ENCODE data around the gene MAFF. TPM values are rescaled to one million over a fixed set of nuclear protein-coding genes. Genes with fewer than 3 reads are reported as not detected.
"Not testable (repeated sequence)": the region's sequence is repeated elsewhere in the genome, so short reads cannot be mapped to it uniquely, and the experiment has no call there.

The MAFF gene
- 13.4 TPM for polyA plus RNA-seq (2012; ENCODE audit: insufficient read depth, insufficient read length, low read depth)

- peak within 1 kb of the TSS; percentile 75 for H3K4me3 ChIP-seq (ENCODE audit: low read depth, low read length)
- H3K36me3 ChIP-seq: no peaks in the 10 kb centered on the region
- DNase-seq: peak; percentile 97
- peaks cover 9% of the 10 kb centered on the region for H3K4me1 ChIP-seq
- TF ChIP-seq CTCF (IDR thresholded peaks at IDR 0.05; ENCODE audit: low read depth, low read length): no peak
- H3K27me3 ChIP-seq: no peaks in the 10 kb centered on the region
- H3K9me3 ChIP-seq: no peaks in the 10 kb centered on the region
Measured at GRCh38 chr22:38201711-38202436, at the start of gene MAFF. Gene MAFF, plus strand, starts transcription at chr22:38201994. Its CDS starts 11,860 bp downstream, at chr22:38213854.

GRCh38 chr22:38153821-38154562 lies 47.8 kb upstream of the MAFF start:
- Histone ChIP-seq H3K9me3 (no peaks in the 10 kb centered on the region), H3K36me3 (no peaks in the 10 kb centered on the region), H3K4me3 (ENCODE audit: low read depth, low read length) (no peak overlapping the region), H3K4me1 (no peaks in the 10 kb centered on the region), H3K27me3 (no peaks in the 10 kb centered on the region)
- DNase-seq: no peak
- no peak; the same call in 1 of the 2 replicates for TF ChIP-seq CTCF (IDR thresholded peaks at IDR 0.05; ENCODE audit: low read depth, low read length)

- H3K4me1 ChIP-seq; H3K27me3 ChIP-seq; DNase-seq; H3K36me3 ChIP-seq; H3K4me3 ChIP-seq (ENCODE audit: low read depth, low read length); H3K9me3 ChIP-seq: not testable (repeated sequence)
Measured at GRCh38 chr22:38154563-38154915, 47.3 kb upstream of the MAFF start.

- TF ChIP-seq CTCF (IDR thresholded peaks at IDR 0.05; ENCODE audit: low read depth, low read length): no peak
- H3K27me3 ChIP-seq: no peaks in the 10 kb centered on the region
- no peaks in the 10 kb centered on the region for H3K9me3 ChIP-seq
- H3K36me3 ChIP-seq: no peaks in the 10 kb centered on the region
- DNase-seq: no peak
- no peaks in the 10 kb centered on the region for H3K4me1 ChIP-seq
- H3K4me3 ChIP-seq (ENCODE audit: low read depth, low read length): no peak overlapping the region
Measured at GRCh38 chr22:38155703-38156102, 46.1 kb upstream of the MAFF start.

GRCh38 chr22:38162881-38163843 lies 38.6 kb upstream of the MAFF start:
- Histone ChIP-seq H3K27me3 (no peaks in the 10 kb centered on the region), H3K9me3 (no peaks in the 10 kb centered on the region), H3K36me3 (no peaks in the 10 kb centered on the region), H3K4me3 (ENCODE audit: low read depth, low read length) (no peak overlapping the region), H3K4me1 (peaks cover 33% of the 10 kb centered on the region)
- peak; percentile 65 for DNase-seq
- TF ChIP-seq CTCF (IDR thresholded peaks at IDR 0.05; ENCODE audit: low read depth, low read length): no peak

GRCh38 chr22:38163844-38164550 lies 37.8 kb upstream of the MAFF start:
- TF ChIP-seq CTCF (IDR thresholded peaks at IDR 0.05; ENCODE audit: low read depth, low read length): no peak
- H3K36me3 ChIP-seq: no peaks in the 10 kb centered on the region
- H3K27me3 ChIP-seq: no peaks in the 10 kb centered on the region
- peak overlapping the region; percentile 10 for H3K4me3 ChIP-seq (ENCODE audit: low read depth, low read length)
- H3K9me3 ChIP-seq: no peaks in the 10 kb centered on the region
- H3K4me1 ChIP-seq: peaks cover 33% of the 10 kb centered on the region
- DNase-seq: peak; percentile 76

Measured in BE2C (cell line).